GM21528 (cell line): ENCODE data around the gene FBXW4.

Source experiments
- ATAC-seq: cut with Tn5 transposase; IDR thresholded peaks from one replicate; pipeline ENCODE4 v1.9.1; 2021; ENCODE audit warnings: mild to moderate bottlenecking, moderate library complexity; ENCODE audit not compliant: unreplicated experiment, low FRiP score

The FBXW4 gene

DNA sequence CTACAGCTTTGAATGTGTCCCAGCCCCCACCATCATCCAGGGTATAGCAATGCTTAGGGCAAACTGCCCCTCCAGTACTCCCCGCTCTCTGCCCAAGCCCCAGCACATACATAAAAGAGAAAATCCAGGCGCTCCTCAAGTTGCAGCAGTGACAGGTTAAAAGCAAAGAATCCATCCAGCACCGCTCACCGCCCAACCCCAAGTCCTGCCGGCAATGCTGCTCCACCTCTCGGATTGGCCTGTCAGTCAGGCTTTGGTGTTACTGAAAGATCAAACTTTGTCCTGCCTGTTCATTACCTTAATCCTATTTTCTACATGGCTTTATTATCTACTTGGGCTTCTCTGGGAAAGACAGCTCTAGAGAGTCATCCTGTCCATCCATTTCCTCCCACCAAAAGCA lies 75.0 kb downstream of the FBXW4 start:
- no peak for ATAC-seq

DNA sequence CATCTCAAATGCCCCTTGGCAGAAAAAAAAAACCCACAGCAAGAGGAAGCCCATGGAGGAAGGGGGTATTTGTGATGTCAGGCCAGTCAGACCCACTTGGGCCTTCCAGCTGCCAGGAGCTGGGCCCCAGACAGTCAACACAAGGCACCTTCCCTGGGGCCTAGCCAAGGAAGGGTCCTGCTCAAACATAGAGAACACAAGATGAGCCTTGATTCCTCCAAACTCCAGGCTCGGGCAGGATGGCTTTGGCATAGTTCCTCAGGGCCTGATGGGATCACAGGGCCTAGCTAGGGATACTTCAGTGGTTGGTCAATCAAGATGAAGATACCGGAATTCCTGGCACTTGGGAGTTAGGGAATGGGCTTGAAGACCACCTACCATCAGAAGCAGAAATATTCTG lies 76.1 kb downstream of the FBXW4 start:
- ATAC-seq, result no peak

DNA sequence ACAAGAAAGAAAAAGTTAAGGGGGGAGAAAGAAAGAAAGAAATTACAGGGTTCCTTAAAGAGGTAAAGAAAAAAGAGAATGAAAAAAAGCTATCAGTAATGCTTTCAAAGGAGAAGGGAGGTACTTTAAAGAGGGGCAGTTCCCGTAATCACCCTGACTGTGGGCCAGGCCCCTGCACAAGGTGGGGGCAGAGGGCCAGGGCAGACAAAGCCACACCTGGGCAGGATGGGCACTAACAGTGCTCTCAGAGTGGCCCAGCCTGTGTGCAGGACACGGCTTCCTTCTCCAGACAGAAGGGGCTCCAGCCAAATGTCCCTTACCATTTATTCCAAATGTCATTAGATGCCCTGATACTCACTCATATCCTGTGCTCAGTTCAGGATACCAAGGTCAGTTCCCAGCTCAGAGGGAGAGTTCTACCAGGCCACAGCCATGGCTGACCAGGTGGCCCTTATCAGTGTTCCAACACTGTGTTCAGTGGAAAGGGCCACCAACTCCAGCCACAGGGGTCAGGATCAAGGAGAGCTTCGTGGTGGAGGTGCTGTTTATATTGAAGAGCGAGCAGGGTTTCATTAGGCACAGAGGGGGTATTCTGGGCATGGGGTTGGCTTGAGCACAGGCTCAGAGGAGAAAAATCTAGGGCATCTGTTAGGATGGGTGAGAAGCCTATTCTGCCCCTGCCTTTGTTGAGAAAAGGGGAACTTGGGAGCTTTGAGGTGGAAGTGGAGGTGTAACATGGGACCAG lies 77.0 kb downstream of the FBXW4 start:
- no peak for ATAC-seq

DNA sequence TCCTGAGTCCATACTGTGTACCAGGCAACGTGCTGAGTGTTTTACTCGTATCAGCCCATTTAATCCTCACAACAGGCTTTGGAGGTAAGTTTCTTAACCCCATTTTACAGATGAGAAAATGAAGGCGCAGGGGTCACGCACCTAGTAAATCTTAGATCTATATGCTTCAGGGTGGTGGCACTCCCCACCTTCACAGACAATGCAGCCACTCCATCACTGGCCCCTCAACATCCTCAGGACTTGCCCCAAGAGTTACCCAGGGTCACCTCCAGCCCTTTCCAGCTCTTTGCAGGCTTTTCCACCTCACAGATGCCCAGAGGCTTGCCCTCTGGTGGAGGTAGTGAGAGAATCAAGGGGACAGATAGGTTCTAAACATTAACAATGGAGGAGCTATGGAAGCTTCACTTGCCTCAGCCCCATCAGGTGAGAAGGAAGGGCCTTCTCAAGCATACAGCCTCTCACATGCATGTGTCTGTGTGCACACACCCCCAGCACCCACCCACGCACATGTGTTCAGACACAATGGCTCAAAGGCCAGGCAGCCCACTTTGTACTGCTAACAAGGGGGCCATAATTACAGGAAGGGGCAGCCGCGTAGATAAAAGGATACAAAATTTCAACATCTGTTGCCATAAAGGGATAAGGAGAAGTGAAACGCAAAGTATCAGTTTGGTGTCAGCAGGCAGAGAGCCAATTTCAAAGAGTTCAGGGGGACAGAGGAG lies 77.7 kb downstream of the FBXW4 start:
- no peak for ATAC-seq

DNA sequence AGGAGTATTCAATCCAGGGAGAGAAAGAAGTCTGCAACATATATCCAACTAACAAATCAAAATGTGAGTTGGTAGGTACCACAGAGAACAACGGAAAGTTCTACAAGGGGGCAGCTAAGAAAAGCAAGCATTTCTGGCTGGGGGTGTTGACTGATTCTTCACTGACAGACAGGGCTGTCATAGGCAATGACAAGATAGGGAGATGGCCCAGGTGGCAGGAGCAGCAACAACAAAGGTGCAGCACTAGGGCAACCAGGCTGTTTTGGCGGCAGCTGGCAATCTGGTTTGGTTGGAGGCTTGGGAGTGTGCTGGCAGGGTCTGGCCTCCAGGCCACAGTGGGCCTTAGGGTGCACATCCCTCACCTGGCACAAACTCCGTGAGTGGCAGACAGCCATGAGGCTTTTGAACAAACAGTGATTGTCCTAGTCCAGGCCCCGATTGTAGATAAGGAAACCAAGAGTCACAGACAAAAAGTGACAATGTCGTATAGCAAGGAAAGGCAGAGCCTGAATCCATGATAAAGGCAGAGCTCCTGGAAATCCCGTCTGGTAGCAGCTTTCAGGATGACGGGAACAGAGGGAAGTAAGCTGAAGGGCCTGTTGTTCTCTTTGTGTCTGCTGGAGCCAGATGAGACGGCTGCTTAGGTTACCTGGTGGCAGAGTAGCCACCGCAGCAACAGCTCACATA lies 78.4 kb downstream of the FBXW4 start:
- ATAC-seq, result no peak

DNA sequence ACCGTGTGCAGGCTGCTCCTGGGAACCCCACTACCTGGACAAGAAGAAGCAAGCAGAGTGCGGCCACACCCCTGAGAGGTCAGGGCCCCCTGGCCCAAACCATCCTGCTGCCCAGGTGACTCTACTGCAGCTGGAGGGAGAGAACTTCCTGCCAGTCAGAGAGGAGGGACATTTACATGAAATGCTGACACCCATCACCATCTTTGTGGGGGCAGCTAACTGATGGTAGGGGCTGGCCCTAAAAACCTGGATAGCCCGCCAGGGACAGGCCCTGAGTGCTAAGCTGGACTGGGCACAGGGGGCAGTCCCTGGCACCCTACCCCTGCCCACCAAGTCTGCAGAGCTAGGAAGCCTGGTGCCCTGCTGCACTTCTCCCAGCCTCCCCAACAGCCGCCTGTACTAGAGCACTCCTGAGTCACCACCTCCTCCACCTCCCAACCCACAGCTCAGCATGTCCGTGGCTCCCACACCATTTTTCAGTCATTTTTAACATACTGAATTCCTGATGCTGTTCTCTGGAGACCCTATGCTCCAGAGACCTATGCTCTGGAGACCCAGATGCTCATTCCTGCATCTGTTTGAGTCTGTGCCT lies 79.3 kb downstream of the FBXW4 start:
- ATAC-seq, result no peak

DNA sequence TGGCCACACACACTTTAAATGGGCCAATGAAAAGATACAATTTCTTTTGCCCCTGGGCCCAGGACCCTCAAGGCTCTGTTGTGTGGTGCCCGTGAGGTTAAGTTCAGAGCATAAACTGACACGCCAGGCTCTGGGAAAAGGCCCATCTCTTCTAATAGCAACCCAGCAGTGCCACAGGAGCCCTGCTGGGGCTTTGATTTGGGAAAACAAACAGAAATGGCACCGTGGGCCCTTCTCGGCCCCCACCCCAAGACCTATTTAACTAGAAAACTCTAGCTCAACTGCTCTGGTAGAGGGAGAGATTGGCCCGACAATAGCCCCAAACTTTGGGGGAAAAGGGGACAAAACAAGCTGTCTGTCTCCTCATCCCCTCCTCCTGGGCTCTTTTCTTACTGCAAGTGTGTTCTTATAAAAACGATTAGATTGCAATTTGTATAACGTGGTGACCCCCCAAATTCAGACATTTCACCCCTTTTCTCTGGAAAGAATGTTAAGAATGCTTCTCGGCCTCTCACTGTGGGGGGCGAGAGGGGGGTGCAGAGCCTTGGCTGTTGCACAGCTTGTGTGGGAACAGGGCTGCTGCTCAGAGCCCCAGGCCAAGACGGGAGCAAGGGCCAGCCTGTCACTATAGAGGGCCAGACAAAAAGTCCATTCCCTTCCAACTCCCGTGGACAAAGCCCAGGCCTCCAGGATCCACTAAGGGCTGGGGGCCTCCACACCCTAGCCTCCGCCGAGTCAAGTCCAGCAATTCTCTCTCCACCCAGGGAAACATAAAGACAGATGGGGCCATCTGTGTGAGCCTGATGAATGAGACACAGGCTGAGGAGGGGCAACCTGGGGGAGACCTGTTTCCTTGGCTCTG lies 80.1 kb downstream of the FBXW4 start:
- no peak for ATAC-seq

DNA sequence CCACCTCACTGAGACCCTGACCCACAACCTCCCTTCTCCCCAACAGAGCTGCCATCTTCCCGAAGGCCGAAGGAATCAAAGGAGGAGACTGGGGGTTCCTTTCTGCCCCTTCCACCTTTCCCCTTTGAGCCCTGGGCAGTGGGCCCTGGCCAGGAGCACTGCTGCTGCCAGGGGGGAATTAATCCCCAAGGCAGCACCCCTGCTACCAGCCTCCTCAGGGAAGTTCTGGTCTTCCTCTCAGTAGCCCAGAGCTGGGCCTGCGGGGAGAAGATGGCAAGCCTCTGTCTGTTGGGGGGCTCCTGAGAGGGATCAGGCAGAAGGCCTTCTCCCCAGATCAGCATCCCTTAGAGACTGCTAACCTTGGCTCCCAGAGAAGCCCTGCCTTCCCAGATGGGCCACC lies 81.3 kb downstream of the FBXW4 start:
- ATAC-seq, result no peak

DNA sequence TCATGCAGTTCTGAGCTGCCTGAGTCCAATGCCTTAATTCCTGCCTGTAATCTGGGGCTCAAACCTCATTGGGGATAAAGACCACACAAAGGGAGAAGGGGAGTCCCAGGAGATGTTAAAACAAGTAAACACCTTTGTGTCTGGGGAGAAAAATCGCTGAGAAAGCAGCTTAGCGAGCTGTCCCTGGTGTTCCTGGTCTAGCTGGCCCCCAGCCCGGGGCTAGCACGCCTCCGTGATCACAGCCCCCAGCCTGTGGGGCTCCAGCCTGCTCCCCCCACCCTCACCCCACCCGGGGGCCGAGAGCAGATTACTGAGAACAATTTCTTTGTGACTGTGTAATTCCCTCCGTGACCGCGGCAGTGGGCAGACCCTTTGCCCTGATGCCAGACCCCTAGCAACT lies 82.1 kb downstream of the FBXW4 start:
- ATAC-seq, result no peak

DNA sequence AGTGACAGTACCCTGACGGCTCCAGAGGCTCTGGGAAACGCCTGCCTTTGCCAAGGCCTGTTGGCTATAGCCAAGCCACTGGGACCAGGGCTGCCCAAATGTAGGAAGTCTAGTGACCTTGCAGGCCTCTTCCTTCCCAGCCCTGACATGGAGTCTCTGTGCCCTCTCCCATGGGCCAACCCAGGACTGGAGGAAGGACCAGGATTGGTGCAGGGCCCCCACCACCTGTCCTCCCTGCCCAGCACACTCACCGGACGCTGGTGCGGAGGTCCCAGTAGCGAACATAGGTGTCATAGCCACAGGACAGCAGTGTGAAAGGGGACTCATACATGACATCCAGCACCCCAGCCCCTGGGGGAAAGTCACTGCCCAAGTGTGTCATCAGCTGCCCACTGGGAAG lies 82.9 kb downstream of the FBXW4 start:
- no peak for ATAC-seq

DNA sequence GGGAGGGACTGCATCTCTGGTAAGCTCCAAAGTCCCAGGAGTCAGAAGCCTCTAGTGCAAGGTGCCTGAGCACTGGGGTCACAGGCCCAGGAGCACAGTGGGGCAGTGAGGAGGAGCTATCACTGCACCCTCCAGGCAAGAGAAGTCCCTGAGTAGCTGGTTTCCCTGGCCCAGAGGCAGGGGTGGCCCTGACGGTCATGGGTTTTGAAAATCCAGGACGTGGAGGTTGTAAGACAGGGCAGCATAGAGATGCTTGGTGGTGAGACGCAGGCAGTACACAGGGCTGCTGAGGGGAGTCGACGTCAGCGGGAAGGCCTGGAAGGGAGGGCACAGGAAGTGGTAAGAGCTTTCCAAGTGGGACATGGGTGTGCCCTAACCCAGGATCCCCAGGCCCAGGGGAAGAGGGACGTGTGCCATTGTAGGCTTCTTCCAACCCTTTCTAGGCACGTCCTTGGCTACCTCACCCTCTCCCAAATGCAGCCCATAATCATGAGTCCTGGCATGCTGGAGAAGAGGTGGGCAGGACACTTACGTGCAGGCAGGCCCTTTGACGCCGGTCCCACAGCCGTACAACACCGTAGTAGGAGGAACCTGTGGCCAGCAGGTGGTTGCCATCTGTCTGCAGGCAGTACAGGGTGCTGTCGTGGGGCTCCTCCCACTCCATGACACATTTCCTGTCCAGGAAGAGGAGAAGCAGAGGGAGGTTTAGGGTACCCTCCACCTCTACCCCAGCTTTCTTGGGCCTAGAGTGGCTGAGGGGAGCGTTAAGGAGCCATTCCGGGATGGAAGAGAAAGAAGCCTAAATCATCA lies 83.7 kb downstream of the FBXW4 start:
- ATAC-seq, result no peak

DNA sequence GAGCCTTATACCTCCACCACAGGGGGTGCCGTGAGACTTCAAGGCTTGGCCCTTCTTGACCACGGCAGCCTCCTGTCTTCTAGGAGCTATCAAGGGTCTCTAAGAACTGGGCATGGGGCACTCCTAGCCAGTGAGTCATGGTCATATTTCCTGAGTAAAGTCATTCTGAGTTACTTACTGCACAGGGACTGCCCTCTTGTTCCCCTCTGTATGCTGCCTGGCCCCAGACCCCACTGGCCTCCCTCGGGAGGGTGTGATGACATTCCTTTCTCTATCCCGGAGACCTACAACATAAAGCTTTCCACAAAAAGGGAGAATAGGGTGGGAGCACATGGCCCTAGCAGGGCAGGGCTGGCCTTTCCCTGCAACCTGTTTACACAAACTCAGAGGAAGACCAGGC lies 85.5 kb downstream of the FBXW4 start:
- no peak for ATAC-seq

DNA sequence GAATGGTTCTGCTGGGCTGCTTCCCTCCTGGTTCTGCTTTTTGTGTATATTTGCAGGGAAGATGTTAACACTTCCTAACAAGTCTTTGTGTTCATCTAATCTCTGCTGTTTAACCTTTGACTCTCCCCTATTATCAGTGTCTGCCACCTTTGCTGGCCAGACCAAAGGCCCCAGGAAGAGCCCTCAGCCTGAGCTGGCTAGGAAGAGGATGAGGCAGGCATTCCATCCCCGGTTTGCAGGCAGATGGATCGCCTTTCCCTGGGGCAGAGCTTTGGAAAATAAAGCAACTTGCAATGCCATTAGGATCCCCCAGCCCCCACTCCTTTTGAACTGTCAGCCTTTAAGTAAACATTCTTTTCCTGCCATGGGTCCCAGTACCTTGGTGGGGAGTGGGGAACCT lies 87.8 kb downstream of the FBXW4 start:
- no peak for ATAC-seq

DNA sequence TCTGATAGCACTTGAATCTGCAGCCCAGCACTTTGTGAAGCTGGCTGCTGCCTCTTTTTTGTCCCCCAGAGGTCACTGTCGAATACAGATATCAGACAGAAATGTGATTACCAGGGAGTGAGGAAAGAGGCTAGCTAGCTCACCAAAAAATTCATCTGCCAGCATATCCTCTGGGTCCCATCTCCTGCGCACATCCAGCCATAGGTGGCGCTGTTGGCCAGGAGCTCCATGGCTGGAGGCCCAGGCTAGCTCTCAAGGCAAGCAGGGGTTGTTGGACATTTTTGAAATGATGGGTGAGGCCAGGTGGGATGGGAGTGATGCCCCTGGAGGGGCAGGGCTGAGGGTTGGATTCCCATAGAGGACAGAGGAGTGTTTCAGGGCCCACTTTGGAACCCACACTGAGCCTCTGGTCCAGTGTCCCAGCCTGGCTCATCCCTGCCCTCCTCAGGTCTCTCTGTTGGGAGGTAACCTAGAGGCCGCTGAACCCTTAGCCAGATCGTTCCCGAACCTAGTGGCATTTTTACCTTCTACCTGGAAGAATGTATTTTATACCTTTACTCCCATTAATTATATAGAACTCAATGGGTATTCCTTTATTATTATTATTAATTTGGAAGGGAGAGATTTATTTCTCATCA lies 92.1 kb downstream of the FBXW4 start:
- ATAC-seq, result no peak

DNA sequence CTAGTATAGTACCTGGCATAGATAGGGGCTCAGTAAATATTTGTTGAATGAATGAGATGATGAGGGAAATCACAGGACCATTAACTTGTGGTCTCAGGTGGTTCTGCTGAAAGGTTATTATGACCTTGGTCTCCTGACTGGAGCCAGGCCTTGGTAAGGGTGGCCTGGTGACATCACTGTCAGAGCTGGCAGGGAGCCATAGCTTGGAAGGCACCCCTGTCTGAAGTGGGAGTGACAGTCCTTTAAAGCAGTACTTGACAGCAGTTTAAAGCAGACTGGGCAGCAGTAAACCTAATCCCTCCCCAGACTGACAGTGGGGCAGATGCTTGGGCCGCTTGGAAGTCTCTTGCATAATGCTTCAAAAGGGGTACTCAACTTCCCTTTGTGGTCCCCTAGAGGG lies 93.4 kb downstream of the FBXW4 start:
- no peak for ATAC-seq

DNA sequence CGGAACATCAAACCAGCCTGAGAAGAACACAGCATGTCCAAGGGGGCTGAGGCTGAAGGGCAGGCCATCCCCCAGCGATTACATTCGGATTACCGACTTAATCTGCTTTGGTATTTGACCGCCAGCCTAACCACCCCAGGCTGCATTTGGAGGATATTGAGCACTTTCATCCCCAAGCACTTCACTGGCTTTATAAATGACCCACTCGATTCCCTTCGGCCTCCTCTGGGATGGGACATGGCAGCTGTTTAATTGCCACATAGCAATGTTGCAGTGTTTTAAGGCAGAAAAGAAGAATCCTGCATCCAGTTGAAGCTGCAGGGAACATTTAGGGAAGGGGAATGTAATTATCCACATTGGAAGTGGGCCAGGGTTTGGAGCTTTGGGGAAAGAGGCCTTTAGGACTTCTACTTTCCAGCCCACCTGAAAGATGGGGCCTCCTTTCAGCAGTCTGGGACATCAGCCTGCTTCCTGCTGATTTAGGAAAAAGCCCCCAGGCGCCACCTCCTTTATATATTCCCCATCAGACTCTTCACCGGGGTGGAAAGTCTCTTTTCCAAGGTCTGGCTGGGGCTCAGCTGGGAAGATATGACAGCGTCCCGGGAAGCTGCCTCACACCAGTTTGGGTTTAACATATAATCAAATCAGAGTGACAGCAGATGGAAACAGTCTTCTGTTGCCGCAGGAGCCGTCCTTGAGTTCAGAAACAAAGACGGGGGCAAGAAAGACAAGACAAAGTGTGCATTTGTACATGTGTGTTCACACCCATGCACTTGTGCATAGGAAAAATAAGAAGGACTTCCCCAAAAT lies 97.7 kb downstream of the FBXW4 start:
- ATAC-seq, result no peak

DNA sequence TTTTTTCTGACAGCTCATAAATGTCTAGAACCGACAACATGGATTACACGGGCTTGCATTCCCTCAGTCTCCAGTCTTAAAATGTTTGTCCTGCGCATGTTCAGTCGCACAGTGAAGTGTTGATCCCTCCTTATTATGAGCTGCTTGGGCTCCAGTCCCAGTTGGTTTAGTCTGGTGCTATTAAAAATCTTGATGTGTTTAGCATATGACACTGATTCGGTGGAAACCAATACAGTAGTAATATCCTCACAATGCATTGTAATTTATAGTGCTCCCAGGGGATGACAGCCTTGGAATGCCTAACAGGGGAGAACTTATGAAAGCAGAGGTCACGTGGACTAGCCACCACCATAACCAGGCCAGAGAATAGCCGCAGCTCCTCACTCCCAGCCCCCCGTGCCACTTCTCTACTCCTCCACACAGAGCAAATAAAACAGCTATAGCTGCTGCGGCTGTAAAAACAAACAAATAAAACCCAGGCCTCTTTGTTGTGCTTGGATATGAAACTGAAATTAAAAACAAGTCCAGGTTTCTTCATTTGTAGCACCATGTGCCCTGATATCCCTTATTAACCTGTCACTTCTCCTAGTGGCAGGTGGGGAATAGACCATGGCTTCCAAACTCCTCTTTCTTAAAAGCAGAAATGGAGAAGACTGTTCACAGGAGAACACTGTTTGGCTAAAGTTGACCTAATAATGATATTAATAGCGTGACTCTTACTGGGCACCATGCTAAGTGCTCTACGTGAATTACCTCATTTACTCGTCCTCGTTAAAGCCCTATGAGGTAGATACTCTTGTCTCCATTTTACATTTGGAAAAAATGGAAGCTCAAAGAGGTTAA lies 99.2 kb downstream of the FBXW4 start:
- no peak for ATAC-seq
